OCI-M1 (cell line): ENCODE data around the gene SCYGR3.

Experiments used
- DNase-seq: peaks from one replicate; lab custom pipeline; 2025; lab: John Stamatoyannopoulos, UW

SCYGR3 gene

GRCh38 chr2:227614740-227615139 lies at the start of gene SCYGR3:
Gene SCYGR3 (minus strand): TSS chr2:227614840. CDS start chr2:227614840, 0 bp downstream.
- no peak for DNase-seq

GRCh38 chr2:227661827-227662226 lies 47.2 kb upstream of the SCYGR3 start:
- DNase-seq = no peak

GRCh38 chr2:227661025-227661649 lies 46.5 kb upstream of the SCYGR3 start:
- DNase-seq = peak; percentile 1

GRCh38 chr2:227657199-227657845 lies 42.7 kb upstream of the SCYGR3 start:
- DNase-seq = no peak

- peak; percentile 12 for DNase-seq
These were observed 40.8 kb upstream of the SCYGR3 start for GRCh38 chr2:227655454-227655853.

- no peak for DNase-seq
These were observed 39.8 kb upstream of the SCYGR3 start for GRCh38 chr2:227654426-227654825.

GRCh38 chr2:227653419-227653818 lies 38.8 kb upstream of the SCYGR3 start:
- DNase-seq = no peak

GRCh38 chr2:227643990-227644551 lies 29.4 kb upstream of the SCYGR3 start:
- no peak for DNase-seq

- DNase-seq = no peak
These were observed 28.0 kb upstream of the SCYGR3 start for GRCh38 chr2:227642656-227643055.

- DNase-seq = no peak
These were observed 19.6 kb upstream of the SCYGR3 start for GRCh38 chr2:227634201-227634600.

GRCh38 chr2:227632827-227633226 lies 18.2 kb upstream of the SCYGR3 start:
- DNase-seq = no peak

- DNase-seq = no peak
These were observed 15.7 kb upstream of the SCYGR3 start for GRCh38 chr2:227630322-227630721.

GRCh38 chr2:227629435-227629834 lies 14.8 kb upstream of the SCYGR3 start:
- DNase-seq = peak; percentile 35

GRCh38 chr2:227627769-227628168 lies 13.1 kb upstream of the SCYGR3 start:
- no peak for DNase-seq

GRCh38 chr2:227626580-227627151 lies 12.0 kb upstream of the SCYGR3 start:
- DNase-seq = no peak

GRCh38 chr2:227625420-227625819 lies 10.8 kb upstream of the SCYGR3 start:
- no peak for DNase-seq

- DNase-seq = no peak
These were observed 8.6 kb upstream of the SCYGR3 start for GRCh38 chr2:227623226-227623625.

- no peak for DNase-seq
These were observed 2.9 kb upstream of the SCYGR3 start, which contains the start of gene SCYGR4 for GRCh38 chr2:227617316-227618230. Gene SCYGR4 (plus strand): TSS chr2:227617498. CDS start chr2:227617498, 0 bp downstream.

GRCh38 chr2:227616631-227617030 lies 2.0 kb upstream of the SCYGR3 start:
- DNase-seq = no peak

GRCh38 chr2:227615906-227616305 lies 1.3 kb upstream of the SCYGR3 start:
- no peak for DNase-seq

- DNase-seq = no peak
These were observed 541 bp upstream of the SCYGR3 start for GRCh38 chr2:227615181-227615580.

- DNase-seq = no peak
These were observed 394 bp downstream of the SCYGR3 start for GRCh38 chr2:227614246-227614645.
